K562 (cell line): ENCODE measurements around the gene CTIF. TPM values are rescaled to one million over a fixed set of nuclear protein-coding genes. Genes with fewer than 3 reads are reported as not detected.

Source experiments
- ATAC-seq: fragments of 200-7000 bp; cut with Tn5 transposase; 3 replicates; pipeline ENCODE4 v1.9.1; 2020; ENCODE audit warnings: moderate library complexity
- BruUV-seq: library from RNA; stranded (reverse); fragments of 400-500 nt; replicated peaks from 2 replicates; lab custom pipeline; 2021; lab: Mats Ljungman, UMichigan
- CTCF ChIA-PET: fragments of 300-600 bp; formaldehyde crosslinking; extraction: SDS; loops from one replicate; lab custom pipeline; 2021; ENCODE audit warnings: low intra/inter-chr PET ratio; lab: Yijun Ruan, JAX
- POLR2A ChIA-PET: fragments of 300-600, 350-650 bp; sonication (Branson Sonifier 250); formaldehyde crosslinking; extraction: SDS; loops from one replicate; lab custom pipeline; 2021; ENCODE audit warnings: antibody characterized with exemption, inconsistent platforms; lab: Yijun Ruan, JAX
- DNase-seq, 4 experiments: peaks; one replicate each; pipeline versions ENCODE4 v3.0.0 to v3.0.0-alpha.2; 2011 to 2018; ENCODE audit warnings: low spot score in 3 of 4, mixed read lengths in 3 of 4; ENCODE audit errors: extremely low read depth in 1 of 4
- FAIRE-seq: peaks from 2 replicates; lab custom pipeline; 2011; peaks lifted over from hg19 to GRCh38; lab: Jason Lieb, UNC
- H2AFZ ChIP-seq: 2 replicates; pipeline ENCODE4 v1.6.0; 2011; ENCODE audit warnings: low read depth, low read length, control low read depth, inconsistent platforms
- H3K27ac ChIP-seq: fragments of 200-600 bp; 3 replicates; pipeline ENCODE4 v1.8.0; 2011; ENCODE audit warnings: low read depth, mild to moderate bottlenecking, control low read depth, inconsistent platforms, low read length, moderate library complexity, mixed read lengths; ENCODE audit errors: extremely low read depth
- H3K27me3 ChIP-seq, 2 experiments: fragments of 300-600 bp in 1 of 2; 2 replicates in 1 of 2; 3 replicates in 1 of 2; pipeline versions ENCODE4 v1.6.0 to v1.8.0; 2011; ENCODE audit warnings: inconsistent platforms in 2 of 2, low read length in 2 of 2, mild to moderate bottlenecking in 1 of 2, mixed read lengths in 1 of 2, moderate library complexity in 1 of 2; ENCODE audit not compliant: control insufficient read depth in 2 of 2, insufficient read depth in 2 of 2
- H3K36me3 ChIP-seq: fragments of 300-600 bp; 3 replicates; pipeline ENCODE4 v1.8.0; 2011; ENCODE audit warnings: mild to moderate bottlenecking, low read length, inconsistent platforms; ENCODE audit not compliant: control insufficient read depth, insufficient read depth
- H3K4me1 ChIP-seq, 2 experiments: fragments of 200-600 bp in 1 of 2; replicated peaks in 1 of 2; 2 replicates in 1 of 2; 3 replicates in 1 of 2; pipeline versions ENCODE4 v1.5.1 to v1.8.0; 2011; ENCODE audit warnings: inconsistent platforms in 2 of 2, low read length in 2 of 2, mild to moderate bottlenecking in 1 of 2, mixed read lengths in 1 of 2, moderate library complexity in 1 of 2; ENCODE audit not compliant: control insufficient read depth in 2 of 2, insufficient read depth in 2 of 2
- H3K4me2 ChIP-seq: 2 replicates; pipeline ENCODE4 v1.6.1; 2011; ENCODE audit warnings: low read length, control low read depth, inconsistent platforms, mixed read lengths; ENCODE audit not compliant: insufficient read depth
- H3K4me3 ChIP-seq: fragments of 200-600 bp; sonication (generic), shearing (Covaris generic); 2 replicates; pipeline ENCODE4 v1.5.1; 2016; ENCODE audit warnings: control low read depth, inconsistent platforms
- H3K79me2 ChIP-seq: fragments of 200-600 bp; 3 replicates; pipeline ENCODE4 v1.8.0; 2011; ENCODE audit warnings: low read length, inconsistent platforms; ENCODE audit not compliant: control insufficient read depth, insufficient read depth
- H3K9ac ChIP-seq, 2 experiments: 2 replicates each; pipeline versions ENCODE4 v1.6.0 to v1.6.1; 2011; ENCODE audit warnings: low read depth in 2 of 2, low read length in 2 of 2, control low read depth in 1 of 2, inconsistent platforms in 1 of 2, mild to moderate bottlenecking in 1 of 2, mixed read lengths in 1 of 2; ENCODE audit not compliant: insufficient read depth in 1 of 2
- H3K9me1 ChIP-seq: one replicate; pipeline ENCODE4 v1.6.0; 2011; ENCODE audit warnings: inconsistent platforms, mild to moderate bottlenecking, low read length, moderate library complexity; ENCODE audit not compliant: control insufficient read depth, insufficient read depth
- H3K9me3 ChIP-seq: replicated peaks from 2 replicates; pipeline ENCODE4 v1.5.1; 2011; ENCODE audit warnings: low read depth, low read length, inconsistent platforms; ENCODE audit not compliant: control insufficient read depth, insufficient read depth
- H4K20me1 ChIP-seq: replicated peaks from 2 replicates; pipeline ENCODE4 v1.6.1; 2011; ENCODE audit warnings: low read length, inconsistent platforms, mixed read lengths; ENCODE audit not compliant: control insufficient read depth, insufficient read depth
- COPS2 ChIP-seq: fragments of 450-650 bp; conservative IDR thresholded peaks from 2 replicates; pipeline ENCODE4 v1.6.1; 2016; ENCODE audit warnings: mild to moderate bottlenecking, moderate library complexity
- DPF2 ChIP-seq: fragments of 450-650 bp; IDR thresholded peaks from 2 replicates; pipeline ENCODE4 v1.6.1; 2016
- MAFF ChIP-seq: IDR thresholded peaks from 2 replicates; pipeline ENCODE4 v1.6.1; 2012; ENCODE audit warnings: low read length, improper control_type of control experiment
- MCM2 ChIP-seq: fragments of 450-650 bp; IDR thresholded peaks from 2 replicates; pipeline ENCODE4 v1.6.1; 2017; ENCODE audit warnings: low read depth, mild to moderate bottlenecking
- MEF2D ChIP-seq: conservative IDR thresholded peaks from 2 replicates; pipeline ENCODE4 v1.6.1; 2016; ENCODE audit warnings: low read depth, missing genetic modification characterization, missing compliant biosample characterization
- NRF1 ChIP-seq, 2 experiments: fragments of 450-650 bp; IDR thresholded peaks in 1 of 2; conservative IDR thresholded peaks in 1 of 2; 2 replicates each; pipeline ENCODE4 v1.6.1; 2014; ENCODE audit warnings: mild to moderate bottlenecking in 2 of 2
- SMARCA5 ChIP-seq: fragments of 450-650 bp; IDR thresholded peaks from 2 replicates; pipeline ENCODE4 v1.6.1; 2016
- ZBED1 ChIP-seq: IDR thresholded peaks from 2 replicates; pipeline ENCODE4 v1.6.1; 2014
- ZNF354B ChIP-seq: fragments of 250-450 bp; sonication (Bioruptor Pico); IDR thresholded peaks from 2 replicates; pipeline ENCODE4 v1.4.0; 2020
- WGBS: fragments of 100-300 bp; shearing (Covaris generic); methylation state at CpG from one replicate; pipeline ENCODE4 v1.1.6; 2016; ENCODE audit warnings: low coverage, mixed read lengths; ENCODE audit not compliant: insufficient coverage; ENCODE audit errors: missing lambda C conversion rate; 5-methylcytosine and 5-hydroxymethylcytosine counted together
- in situ Hi-C: fragments of 300-500 bp; cut with MboI; formaldehyde crosslinking; loops from 4 replicates; pipeline ENCODE4 v1.15.0; 2018; ENCODE audit warnings: inconsistent platforms, mixed read lengths
- intact Hi-C: fragments of 100-400 bp; cut with micrococcal nuclease; formaldehyde crosslinking; loops from 2 replicates; pipeline ENCODE4 v1.14.2; 2022
- polyA plus RNA-seq, 8 experiments: library from polyadenylated mRNA; depleted of rRNA in 4 of 8; stranded (reverse) in 5 of 8; unstranded in 3 of 8; fragments of >200 nt; fragmentation: Nextera tagmentation in 2 of 8; fragmentation: Illumina TruSeq in 1 of 8; extraction: Ambion mirVana in 2 of 8; extraction: Trizol in 1 of 8; gene quantifications; 2 replicates each; pipeline versions ENCODE4 v1.2.1 to v1.2.3, GENCODE V29; 2011 to 2014; ENCODE audit warnings: inconsistent platforms in 1 of 8, missing spikeins in 1 of 8
- total RNA-seq, 7 experiments: library from RNA; depleted of rRNA in 6 of 7; stranded (reverse); fragments of >200 nt in 6 of 7; fragmentation: Illumina TruSeq in 2 of 7; extraction: Trizol in 2 of 7; gene quantifications; 2 replicates each; pipeline versions ENCODE4 v1.2.1 to v1.2.3, GENCODE V29; 2011 to 2021; ENCODE audit warnings: low replicate concordance in 1 of 7
- TF ChIP-seq, protein P1 (sequence below), 2 experiments: fragments of 450-650 bp in 1 of 2; sonication (generic) in 1 of 2; formaldehyde crosslinking in 1 of 2; IDR thresholded peaks; 2 replicates each; pipeline versions ENCODE4 v1.7.1 to v1.9.0; 2016 to 2022; ENCODE audit warnings: inconsistent platforms in 1 of 2, mild to moderate bottlenecking in 1 of 2, missing genetic modification reagents in 1 of 2
- TF ChIP-seq, protein P2 (sequence below): fragments of 250-450 bp; sonication (Bioruptor Pico); IDR thresholded peaks from 2 replicates; pipeline ENCODE4 v1.8.0; 2022; ENCODE audit warnings: moderate library complexity, mild to moderate bottlenecking, inconsistent platforms
- TF ChIP-seq, protein P3 (sequence below): fragments of 250-450 bp; sonication (Bioruptor Pico); IDR thresholded peaks from 2 replicates; pipeline ENCODE4 v1.5.0; 2021

CTIF gene
- total and polyA plus RNA-seq, 9 of the 15 experiments (the other 6 are each of a cell fraction or from before 2014, with no cell fraction given): 0.17 to 11.5 (median 2.2) TPM

DNA sequence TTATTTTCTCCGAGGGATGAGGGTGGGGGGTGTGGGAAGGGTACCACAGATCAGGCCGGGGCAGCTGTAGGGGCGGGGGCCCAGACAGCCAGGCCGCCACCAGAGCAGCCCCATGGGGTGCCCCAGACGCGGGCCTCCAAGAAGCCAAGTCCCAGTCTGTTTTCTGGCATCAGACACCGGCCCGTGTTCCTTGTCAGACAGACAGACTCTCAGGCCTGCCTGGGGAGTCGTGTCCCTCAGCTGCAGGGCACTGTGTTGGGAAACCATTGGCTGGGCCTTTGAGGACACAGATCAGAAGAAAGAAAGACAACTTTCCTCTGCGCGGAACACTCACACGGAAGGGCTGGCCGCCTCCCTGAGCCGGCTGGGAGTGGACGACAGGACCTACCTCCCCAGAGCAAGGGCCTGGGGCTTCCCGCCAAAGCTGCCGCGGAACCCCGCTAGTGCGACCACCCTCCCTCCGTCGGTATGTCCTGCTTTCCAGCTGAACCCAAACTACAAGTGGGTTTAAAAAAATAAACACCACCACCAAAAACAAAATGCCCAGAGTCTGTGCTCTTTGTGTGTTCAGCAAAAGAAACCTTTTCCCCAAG, 323.9 kb downstream of the CTIF start:
- H3K9ac ChIP-seq: no peak overlapping the region
- peaks cover 0 to 15% of the 10 kb centered on the region in 2 experiments; a peak in 2 of 5 replicates for H3K4me1 ChIP-seq
- ChIA-PET POLR2A (no interaction called here), CTCF (no interaction called here)
- no peaks in the 10 kb centered on the region for H3K36me3 ChIP-seq
- H3K27me3 ChIP-seq: no peaks in the 10 kb centered on the region
- no peak overlapping the region for H3K4me3 ChIP-seq
- BruUV-seq: no TSS peak
- H3K27ac ChIP-seq: no peak overlapping the region
- H3K9me1 ChIP-seq: no peaks in the 10 kb centered on the region
- WGBS: 77% methylated on average over 10 of the region's 22 CpGs
- no peak overlapping the region for H3K4me2 ChIP-seq
- DNase-seq (no peak), FAIRE-seq (no peak), ATAC-seq (no peak)
- H3K79me2 ChIP-seq: no peaks in the 10 kb centered on the region
- TF ChIP-seq MEF2D (no peak), SMARCA5 (no peak), MAFF (no peak), COPS2 (no peak), ZNF354B (CRISPR knock-in tag) (no peak), DPF2 (no peak), NRF1 (conservative IDR thresholded peaks at IDR 0.05 in 1 of 2, IDR thresholded peaks at IDR 0.05 in 1 of 2) (no peak), ZBED1 (no peak), MCM2 (no peak)
- TF ChIP-seq, protein P1, sequence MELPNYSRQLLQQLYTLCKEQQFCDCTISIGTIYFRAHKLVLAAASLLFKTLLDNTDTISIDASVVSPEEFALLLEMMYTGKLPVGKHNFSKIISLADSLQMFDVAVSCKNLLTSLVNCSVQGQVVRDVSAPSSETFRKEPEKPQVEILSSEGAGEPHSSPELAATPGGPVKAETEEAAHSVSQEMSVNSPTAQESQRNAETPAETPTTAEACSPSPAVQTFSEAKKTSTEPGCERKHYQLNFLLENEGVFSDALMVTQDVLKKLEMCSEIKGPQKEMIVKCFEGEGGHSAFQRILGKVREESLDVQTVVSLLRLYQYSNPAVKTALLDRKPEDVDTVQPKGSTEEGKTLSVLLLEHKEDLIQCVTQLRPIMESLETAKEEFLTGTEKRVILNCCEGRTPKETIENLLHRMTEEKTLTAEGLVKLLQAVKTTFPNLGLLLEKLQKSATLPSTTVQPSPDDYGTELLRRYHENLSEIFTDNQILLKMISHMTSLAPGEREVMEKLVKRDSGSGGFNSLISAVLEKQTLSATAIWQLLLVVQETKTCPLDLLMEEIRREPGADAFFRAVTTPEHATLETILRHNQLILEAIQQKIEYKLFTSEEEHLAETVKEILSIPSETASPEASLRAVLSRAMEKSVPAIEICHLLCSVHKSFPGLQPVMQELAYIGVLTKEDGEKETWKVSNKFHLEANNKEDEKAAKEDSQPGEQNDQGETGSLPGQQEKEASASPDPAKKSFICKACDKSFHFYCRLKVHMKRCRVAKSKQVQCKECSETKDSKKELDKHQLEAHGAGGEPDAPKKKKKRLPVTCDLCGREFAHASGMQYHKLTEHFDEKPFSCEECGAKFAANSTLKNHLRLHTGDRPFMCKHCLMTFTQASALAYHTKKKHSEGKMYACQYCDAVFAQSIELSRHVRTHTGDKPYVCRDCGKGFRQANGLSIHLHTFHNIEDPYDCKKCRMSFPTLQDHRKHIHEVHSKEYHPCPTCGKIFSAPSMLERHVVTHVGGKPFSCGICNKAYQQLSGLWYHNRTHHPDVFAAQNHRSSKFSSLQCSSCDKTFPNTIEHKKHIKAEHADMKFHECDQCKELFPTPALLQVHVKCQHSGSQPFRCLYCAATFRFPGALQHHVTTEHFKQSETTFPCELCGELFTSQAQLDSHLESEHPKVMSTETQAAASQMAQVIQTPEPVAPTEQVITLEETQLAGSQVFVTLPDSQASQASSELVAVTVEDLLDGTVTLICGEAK (IDR thresholded peaks at IDR 0.05): no peak
- TF ChIP-seq, protein P1 (CRISPR knock-in tag; IDR thresholded peaks at IDR 0.05): no peak
- TF ChIP-seq, protein P2, sequence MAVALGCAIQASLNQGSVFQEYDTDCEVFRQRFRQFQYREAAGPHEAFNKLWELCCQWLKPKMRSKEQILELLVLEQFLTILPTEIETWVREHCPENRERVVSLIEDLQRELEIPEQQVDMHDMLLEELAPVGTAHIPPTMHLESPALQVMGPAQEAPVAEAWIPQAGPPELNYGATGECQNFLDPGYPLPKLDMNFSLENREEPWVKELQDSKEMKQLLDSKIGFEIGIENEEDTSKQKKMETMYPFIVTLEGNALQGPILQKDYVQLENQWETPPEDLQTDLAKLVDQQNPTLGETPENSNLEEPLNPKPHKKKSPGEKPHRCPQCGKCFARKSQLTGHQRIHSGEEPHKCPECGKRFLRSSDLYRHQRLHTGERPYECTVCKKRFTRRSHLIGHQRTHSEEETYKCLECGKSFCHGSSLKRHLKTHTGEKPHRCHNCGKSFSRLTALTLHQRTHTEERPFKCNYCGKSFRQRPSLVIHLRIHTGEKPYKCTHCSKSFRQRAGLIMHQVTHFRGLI (CRISPR knock-in tag): no peak
- TF ChIP-seq, protein P3, sequence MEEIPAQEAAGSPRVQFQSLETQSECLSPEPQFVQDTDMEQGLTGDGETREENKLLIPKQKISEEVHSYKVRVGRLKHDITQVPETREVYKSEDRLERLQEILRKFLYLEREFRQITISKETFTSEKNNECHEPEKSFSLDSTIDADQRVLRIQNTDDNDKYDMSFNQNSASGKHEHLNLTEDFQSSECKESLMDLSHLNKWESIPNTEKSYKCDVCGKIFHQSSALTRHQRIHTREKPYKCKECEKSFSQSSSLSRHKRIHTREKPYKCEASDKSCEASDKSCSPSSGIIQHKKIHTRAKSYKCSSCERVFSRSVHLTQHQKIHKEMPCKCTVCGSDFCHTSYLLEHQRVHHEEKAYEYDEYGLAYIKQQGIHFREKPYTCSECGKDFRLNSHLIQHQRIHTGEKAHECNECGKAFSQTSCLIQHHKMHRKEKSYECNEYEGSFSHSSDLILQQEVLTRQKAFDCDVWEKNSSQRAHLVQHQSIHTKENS (CRISPR knock-in tag): no peak
- no peaks in the 10 kb centered on the region for H3K9me3 ChIP-seq
- no peaks in the 10 kb centered on the region for H4K20me1 ChIP-seq
- in situ Hi-C loops (no loop called here), intact Hi-C loops (no loop called here)
- no peak overlapping the region for H2AFZ ChIP-seq
